Activated naive CD8-positive, alpha-beta T cell treated with anti-CD3 and anti-CD28 coated beads for 36 hours (primary cell): Measurements from ENCODE around the gene MLEC. TPM values are rescaled to one million over a fixed set of nuclear protein-coding genes. Genes with fewer than 3 reads are reported as not detected.

ENCODE experiments used
- total RNA-seq, 2 experiments: library from RNA; stranded (reverse); gene quantifications; one replicate each; pipeline ENCODE4 v1.2.3, GENCODE V29; 2021

Gene MLEC
- total RNA-seq, 2 experiments from 2014 or later, result 93.1 to 99.5 TPM

Other genes starting within 250 kb of the MLEC start
- gene COX6A1, start 249.0 kb upstream of the MLEC start, total RNA-seq, result 100 to 1,000 TPM; 449 to 455 TPM
- 10 to 100 TPM; 64.2 to 64.6 TPM for gene TRIAP1, start 240.8 kb upstream of the MLEC start, total RNA-seq
- 10 to 100 TPM; 25.0 to 30.5 TPM for gene GATC, start 240.7 kb upstream of the MLEC start, total RNA-seq
- gene SRSF9, start 217.4 kb upstream of the MLEC start, total RNA-seq, result 100 to 1,000 TPM; 288 to 292 TPM
- 100 to 1,000 TPM; 214 to 226 TPM for gene DYNLL1, start 191.0 kb upstream of the MLEC start, total RNA-seq
- gene COQ5, start 158.0 kb upstream of the MLEC start, total RNA-seq, result 10 to 100 TPM; 35.0 to 35.6 TPM
- gene RNF10, start 152.8 kb upstream of the MLEC start, total RNA-seq, result 100 to 1,000 TPM; 142 to 164 TPM
- gene POP5, start 105.7 kb upstream of the MLEC start, total RNA-seq, result 10 to 100 TPM; 60.0 to 61.9 TPM
- 1 to 10 TPM in 1 of 2 experiments, under 1 TPM in 1; 0.94 to 2.0 TPM for gene CABP1, start 46.5 kb upstream of the MLEC start, total RNA-seq
- 10 to 100 TPM; 24.1 to 25.5 TPM for gene UNC119B, start 23.3 kb downstream of the MLEC start, total RNA-seq
- gene ACADS, start 38.7 kb downstream of the MLEC start, total RNA-seq, result 10 to 100 TPM; 11.4 to 13.4 TPM
- gene SPPL3, start 217.2 kb downstream of the MLEC start, total RNA-seq, result 10 to 100 TPM; 24.7 to 27.6 TPM